HepG2 (cell line): ENCODE measurements around the gene ECHDC1. TPM values are rescaled to one million over a fixed set of nuclear protein-coding genes. Genes with fewer than 3 reads are reported as not detected.

Experiments
- BORCS8-MEF2B ChIP-seq: sonication (generic); formaldehyde crosslinking; IDR thresholded peaks from 2 replicates; pipeline ENCODE4 v1.8.0; 2022; ENCODE audit warnings: mild to moderate bottlenecking, missing genetic modification reagents
- BRCA1 ChIP-seq: sonication (generic); formaldehyde crosslinking; IDR thresholded peaks from 2 replicates; pipeline ENCODE4 v1.4.0; 2020; ENCODE audit warnings: missing genetic modification reagents
- CEBPG ChIP-seq: IDR thresholded peaks from 2 replicates; pipeline ENCODE4 v1.6.1; 2016
- FOXA3 ChIP-seq: IDR thresholded peaks from 2 replicates; pipeline ENCODE4 v1.6.1; 2016; ENCODE audit warnings: missing genetic modification reagents, missing compliant biosample characterization
- HDAC1 ChIP-seq: sonication (generic); formaldehyde crosslinking; IDR thresholded peaks from 2 replicates; pipeline ENCODE4 v1.5.1; 2020; ENCODE audit warnings: mild to moderate bottlenecking, missing genetic modification reagents
- HDAC2 ChIP-seq: sonication (generic); formaldehyde crosslinking; IDR thresholded peaks from 2 replicates; pipeline ENCODE4 v1.4.0; 2020; ENCODE audit warnings: missing genetic modification reagents
- PCBP1 ChIP-seq: fragments of 200-400 bp; formaldehyde crosslinking; IDR thresholded peaks from 2 replicates; pipeline ENCODE4 v1.6.1; 2017; ENCODE audit warnings: mild to moderate bottlenecking, low read depth, low read length, borderline replicate concordance
- TP53 ChIP-seq: sonication (generic); formaldehyde crosslinking; conservative IDR thresholded peaks from 2 replicates; pipeline ENCODE4 v1.4.0; 2020; ENCODE audit warnings: missing genetic modification reagents
- ZNF441 ChIP-seq: sonication (generic); formaldehyde crosslinking; IDR thresholded peaks from 2 replicates; pipeline ENCODE4 v1.7.0; 2021; ENCODE audit warnings: missing genetic modification reagents, borderline replicate concordance
- ZNF616 ChIP-seq: sonication (generic); formaldehyde crosslinking; IDR thresholded peaks from 2 replicates; pipeline ENCODE4 v1.5.0; 2020; ENCODE audit warnings: low read depth, mild to moderate bottlenecking, missing genetic modification reagents
- ZNF749 ChIP-seq: sonication (generic); formaldehyde crosslinking; IDR thresholded peaks from 2 replicates; pipeline ENCODE4 v1.8.0; 2022; ENCODE audit warnings: mild to moderate bottlenecking, missing genetic modification reagents, moderate library complexity, borderline replicate concordance
- ZNF781 ChIP-seq: sonication (generic); formaldehyde crosslinking; IDR thresholded peaks from 2 replicates; pipeline ENCODE4 v1.5.1; 2020; ENCODE audit warnings: borderline replicate concordance, mild to moderate bottlenecking, missing genetic modification reagents; ENCODE audit errors: not compliant biosample characterization
- ZNF816 ChIP-seq: sonication (generic); formaldehyde crosslinking; IDR thresholded peaks from 2 replicates; pipeline ENCODE4 v1.8.0; 2022; ENCODE audit warnings: missing genetic modification reagents, mild to moderate bottlenecking, borderline replicate concordance
- polyA plus RNA-seq, 8 experiments: library from polyadenylated mRNA; depleted of rRNA in 3 of 8; stranded (reverse) in 7 of 8; unstranded in 1 of 8; fragments of >200 nt; fragmentation: Illumina TruSeq in 4 of 8; extraction: Trizol in 4 of 8; gene quantifications; 2 replicates each; pipeline versions ENCODE4 v1.2.1 to v1.2.3, GENCODE V29; 2011 to 2016; ENCODE audit warnings: low read depth in 4 of 8, missing spikeins in 1 of 8, mixed read lengths in 1 of 8; ENCODE audit not compliant: insufficient read depth in 1 of 8
- total RNA-seq, 5 experiments: library from RNA; depleted of rRNA; stranded (reverse); fragments of >200 nt; fragmentation: Illumina TruSeq; extraction: Trizol; gene quantifications; 2 replicates each; pipeline ENCODE4 v1.2.3, GENCODE V29; 2016; ENCODE audit warnings: low read depth in 1 of 5
- TF ChIP-seq, protein P1 (sequence below): IDR thresholded peaks from 2 replicates; pipeline ENCODE4 v1.6.1; 2016; ENCODE audit warnings: low read depth, missing genetic modification reagents, missing compliant biosample characterization
- TF ChIP-seq, protein P2 (sequence below): sonication (generic); formaldehyde crosslinking; IDR thresholded peaks from 2 replicates; pipeline ENCODE4 v1.8.1; 2022; ENCODE audit warnings: mild to moderate bottlenecking, missing genetic modification reagents
- TF ChIP-seq, protein P3 (sequence below): sonication (generic); formaldehyde crosslinking; IDR thresholded peaks from 2 replicates; pipeline ENCODE4 v1.4.0; 2020; ENCODE audit warnings: missing genetic modification reagents
- TF ChIP-seq, protein P4 (sequence below): sonication (generic); formaldehyde crosslinking; conservative IDR thresholded peaks from 2 replicates; pipeline ENCODE4 v1.5.0; 2020; ENCODE audit warnings: missing genetic modification reagents
- TF ChIP-seq, protein P5 (sequence below): sonication (generic); formaldehyde crosslinking; conservative IDR thresholded peaks from 2 replicates; pipeline ENCODE4 v1.8.0; 2022; ENCODE audit warnings: low read depth, missing genetic modification reagents

Gene ECHDC1
- total and polyA plus RNA-seq, 2 of the 13 experiments (the other 11 are each of a cell fraction or from before 2014, with no cell fraction given), result 32.8 to 98.1 TPM

DNA sequence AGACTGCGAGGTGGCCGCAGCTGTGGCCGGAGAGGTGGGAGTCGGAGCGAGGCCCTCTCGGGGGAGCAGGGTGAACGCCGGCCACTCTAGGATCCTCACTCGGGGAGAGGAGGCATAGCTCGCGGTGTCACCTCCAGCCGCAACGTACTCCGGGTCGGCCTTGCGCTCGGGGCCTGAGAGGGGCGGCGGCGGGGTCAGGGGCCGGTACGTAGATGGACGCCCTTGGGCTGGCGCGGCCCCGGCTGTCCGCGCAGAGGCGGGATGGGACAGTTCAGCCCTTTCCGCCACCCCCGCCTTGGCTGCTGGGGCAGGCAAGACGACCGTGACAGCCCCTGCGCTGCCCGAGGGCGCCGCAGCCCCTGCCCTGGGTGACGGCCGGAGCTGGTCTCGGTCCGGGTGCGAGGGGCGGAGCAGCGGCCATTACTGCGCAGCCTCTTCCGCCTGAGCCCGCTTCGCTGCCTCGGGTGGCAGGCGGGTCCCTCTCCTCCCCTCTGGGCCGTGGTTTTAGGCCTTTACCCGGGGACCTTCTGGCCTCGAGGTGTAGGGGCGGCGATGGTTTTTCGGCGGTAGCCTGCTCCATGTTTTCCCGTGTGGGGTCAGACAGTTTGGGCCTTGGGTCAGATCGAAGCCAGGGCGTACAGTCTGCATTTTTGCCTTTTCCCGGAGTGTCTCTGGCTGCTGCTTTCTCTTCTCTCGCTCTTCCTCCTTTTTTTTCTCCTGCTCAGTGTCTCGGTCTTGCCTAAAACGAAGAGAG lies 76.3 kb downstream of the ECHDC1 start (continued):
- TF ChIP-seq, protein P1, sequence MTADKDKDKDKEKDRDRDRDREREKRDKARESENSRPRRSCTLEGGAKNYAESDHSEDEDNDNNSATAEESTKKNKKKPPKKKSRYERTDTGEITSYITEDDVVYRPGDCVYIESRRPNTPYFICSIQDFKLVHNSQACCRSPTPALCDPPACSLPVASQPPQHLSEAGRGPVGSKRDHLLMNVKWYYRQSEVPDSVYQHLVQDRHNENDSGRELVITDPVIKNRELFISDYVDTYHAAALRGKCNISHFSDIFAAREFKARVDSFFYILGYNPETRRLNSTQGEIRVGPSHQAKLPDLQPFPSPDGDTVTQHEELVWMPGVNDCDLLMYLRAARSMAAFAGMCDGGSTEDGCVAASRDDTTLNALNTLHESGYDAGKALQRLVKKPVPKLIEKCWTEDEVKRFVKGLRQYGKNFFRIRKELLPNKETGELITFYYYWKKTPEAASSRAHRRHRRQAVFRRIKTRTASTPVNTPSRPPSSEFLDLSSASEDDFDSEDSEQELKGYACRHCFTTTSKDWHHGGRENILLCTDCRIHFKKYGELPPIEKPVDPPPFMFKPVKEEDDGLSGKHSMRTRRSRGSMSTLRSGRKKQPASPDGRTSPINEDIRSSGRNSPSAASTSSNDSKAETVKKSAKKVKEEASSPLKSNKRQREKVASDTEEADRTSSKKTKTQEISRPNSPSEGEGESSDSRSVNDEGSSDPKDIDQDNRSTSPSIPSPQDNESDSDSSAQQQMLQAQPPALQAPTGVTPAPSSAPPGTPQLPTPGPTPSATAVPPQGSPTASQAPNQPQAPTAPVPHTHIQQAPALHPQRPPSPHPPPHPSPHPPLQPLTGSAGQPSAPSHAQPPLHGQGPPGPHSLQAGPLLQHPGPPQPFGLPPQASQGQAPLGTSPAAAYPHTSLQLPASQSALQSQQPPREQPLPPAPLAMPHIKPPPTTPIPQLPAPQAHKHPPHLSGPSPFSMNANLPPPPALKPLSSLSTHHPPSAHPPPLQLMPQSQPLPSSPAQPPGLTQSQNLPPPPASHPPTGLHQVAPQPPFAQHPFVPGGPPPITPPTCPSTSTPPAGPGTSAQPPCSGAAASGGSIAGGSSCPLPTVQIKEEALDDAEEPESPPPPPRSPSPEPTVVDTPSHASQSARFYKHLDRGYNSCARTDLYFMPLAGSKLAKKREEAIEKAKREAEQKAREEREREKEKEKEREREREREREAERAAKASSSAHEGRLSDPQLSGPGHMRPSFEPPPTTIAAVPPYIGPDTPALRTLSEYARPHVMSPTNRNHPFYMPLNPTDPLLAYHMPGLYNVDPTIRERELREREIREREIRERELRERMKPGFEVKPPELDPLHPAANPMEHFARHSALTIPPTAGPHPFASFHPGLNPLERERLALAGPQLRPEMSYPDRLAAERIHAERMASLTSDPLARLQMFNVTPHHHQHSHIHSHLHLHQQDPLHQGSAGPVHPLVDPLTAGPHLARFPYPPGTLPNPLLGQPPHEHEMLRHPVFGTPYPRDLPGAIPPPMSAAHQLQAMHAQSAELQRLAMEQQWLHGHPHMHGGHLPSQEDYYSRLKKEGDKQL, result no peak
- TF ChIP-seq, protein P2, sequence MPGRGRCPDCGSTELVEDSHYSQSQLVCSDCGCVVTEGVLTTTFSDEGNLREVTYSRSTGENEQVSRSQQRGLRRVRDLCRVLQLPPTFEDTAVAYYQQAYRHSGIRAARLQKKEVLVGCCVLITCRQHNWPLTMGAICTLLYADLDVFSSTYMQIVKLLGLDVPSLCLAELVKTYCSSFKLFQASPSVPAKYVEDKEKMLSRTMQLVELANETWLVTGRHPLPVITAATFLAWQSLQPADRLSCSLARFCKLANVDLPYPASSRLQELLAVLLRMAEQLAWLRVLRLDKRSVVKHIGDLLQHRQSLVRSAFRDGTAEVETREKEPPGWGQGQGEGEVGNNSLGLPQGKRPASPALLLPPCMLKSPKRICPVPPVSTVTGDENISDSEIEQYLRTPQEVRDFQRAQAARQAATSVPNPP (CRISPR knock-in tag), result peak; percentile 72; the same call in 1 of the 2 replicates
- peak; percentile 34; the same call in 1 of the 2 replicates for TF ChIP-seq FOXA3 (CRISPR knock-in tag)
- TF ChIP-seq PCBP1, result no peak
- TF ChIP-seq, protein P3, sequence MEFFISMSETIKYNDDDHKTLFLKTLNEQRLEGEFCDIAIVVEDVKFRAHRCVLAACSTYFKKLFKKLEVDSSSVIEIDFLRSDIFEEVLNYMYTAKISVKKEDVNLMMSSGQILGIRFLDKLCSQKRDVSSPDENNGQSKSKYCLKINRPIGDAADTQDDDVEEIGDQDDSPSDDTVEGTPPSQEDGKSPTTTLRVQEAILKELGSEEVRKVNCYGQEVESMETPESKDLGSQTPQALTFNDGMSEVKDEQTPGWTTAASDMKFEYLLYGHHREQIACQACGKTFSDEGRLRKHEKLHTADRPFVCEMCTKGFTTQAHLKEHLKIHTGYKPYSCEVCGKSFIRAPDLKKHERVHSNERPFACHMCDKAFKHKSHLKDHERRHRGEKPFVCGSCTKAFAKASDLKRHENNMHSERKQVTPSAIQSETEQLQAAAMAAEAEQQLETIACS, result peak; percentile 95
- TF ChIP-seq ZNF781 (CRISPR knock-in tag), result no peak
- TF ChIP-seq CEBPG (CRISPR knock-in tag), result no peak
- TF ChIP-seq HDAC1 (CRISPR knock-in tag), result peak; percentile 47; the same call in 1 of the 2 replicates
- TF ChIP-seq BRCA1 (CRISPR knock-in tag), result peak; percentile 13; the same call in 1 of the 2 replicates
- peak; percentile 40; the same call in 1 of the 2 replicates for TF ChIP-seq ZNF616 (CRISPR knock-in tag)
- TF ChIP-seq, protein P4, sequence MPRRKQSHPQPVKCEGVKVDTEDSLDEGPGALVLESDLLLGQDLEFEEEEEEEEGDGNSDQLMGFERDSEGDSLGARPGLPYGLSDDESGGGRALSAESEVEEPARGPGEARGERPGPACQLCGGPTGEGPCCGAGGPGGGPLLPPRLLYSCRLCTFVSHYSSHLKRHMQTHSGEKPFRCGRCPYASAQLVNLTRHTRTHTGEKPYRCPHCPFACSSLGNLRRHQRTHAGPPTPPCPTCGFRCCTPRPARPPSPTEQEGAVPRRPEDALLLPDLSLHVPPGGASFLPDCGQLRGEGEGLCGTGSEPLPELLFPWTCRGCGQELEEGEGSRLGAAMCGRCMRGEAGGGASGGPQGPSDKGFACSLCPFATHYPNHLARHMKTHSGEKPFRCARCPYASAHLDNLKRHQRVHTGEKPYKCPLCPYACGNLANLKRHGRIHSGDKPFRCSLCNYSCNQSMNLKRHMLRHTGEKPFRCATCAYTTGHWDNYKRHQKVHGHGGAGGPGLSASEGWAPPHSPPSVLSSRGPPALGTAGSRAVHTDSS, result no peak
- TF ChIP-seq, protein P5, sequence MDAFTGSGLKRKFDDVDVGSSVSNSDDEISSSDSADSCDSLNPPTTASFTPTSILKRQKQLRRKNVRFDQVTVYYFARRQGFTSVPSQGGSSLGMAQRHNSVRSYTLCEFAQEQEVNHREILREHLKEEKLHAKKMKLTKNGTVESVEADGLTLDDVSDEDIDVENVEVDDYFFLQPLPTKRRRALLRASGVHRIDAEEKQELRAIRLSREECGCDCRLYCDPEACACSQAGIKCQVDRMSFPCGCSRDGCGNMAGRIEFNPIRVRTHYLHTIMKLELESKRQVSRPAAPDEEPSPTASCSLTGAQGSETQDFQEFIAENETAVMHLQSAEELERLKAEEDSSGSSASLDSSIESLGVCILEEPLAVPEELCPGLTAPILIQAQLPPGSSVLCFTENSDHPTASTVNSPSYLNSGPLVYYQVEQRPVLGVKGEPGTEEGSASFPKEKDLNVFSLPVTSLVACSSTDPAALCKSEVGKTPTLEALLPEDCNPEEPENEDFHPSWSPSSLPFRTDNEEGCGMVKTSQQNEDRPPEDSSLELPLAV (CRISPR knock-in tag), result no peak
- TF ChIP-seq ZNF441, result peak; percentile 16; the same call in 1 of the 2 replicates
- no peak; the same call in 1 of the 2 replicates for TF ChIP-seq TP53 (CRISPR knock-in tag)
- peak; percentile 84; the same call in 1 of the 2 replicates for TF ChIP-seq ZNF749 (CRISPR knock-in tag)
- peak; percentile 43; the same call in 1 of the 2 replicates for TF ChIP-seq HDAC2 (CRISPR knock-in tag)
- TF ChIP-seq BORCS8-MEF2B (CRISPR knock-in tag), result peak; percentile 81
- TF ChIP-seq ZNF816 (CRISPR knock-in tag), result no peak; the same call in 1 of the 2 replicates
